ENCODE results near the gene KLF13. TPM values are rescaled to one million over a fixed set of nuclear protein-coding genes. Genes with fewer than 3 reads are reported as not detected.
A peak's percentile ranks its signal among the peaks of the same experiment; 100 is the strongest.

KLF13 gene
- polyA plus RNA-seq, 3 donors: 67.5 to 76.0 (median 74.1) TPM

- DNase-seq (ENCODE audit: extremely low read depth in 1 of 11, low read depth in 9 of 11, low spot score in 4 of 11): no peak
Measured at GRCh38 chr15:31296219-31296645, 30.4 kb upstream of the KLF13 start.

- DNase-seq (ENCODE audit: extremely low read depth in 1 of 11, low read depth in 9 of 11, low spot score in 4 of 11): no peak
Measured at GRCh38 chr15:31296646-31297574, 29.7 kb upstream of the KLF13 start.

DNA sequence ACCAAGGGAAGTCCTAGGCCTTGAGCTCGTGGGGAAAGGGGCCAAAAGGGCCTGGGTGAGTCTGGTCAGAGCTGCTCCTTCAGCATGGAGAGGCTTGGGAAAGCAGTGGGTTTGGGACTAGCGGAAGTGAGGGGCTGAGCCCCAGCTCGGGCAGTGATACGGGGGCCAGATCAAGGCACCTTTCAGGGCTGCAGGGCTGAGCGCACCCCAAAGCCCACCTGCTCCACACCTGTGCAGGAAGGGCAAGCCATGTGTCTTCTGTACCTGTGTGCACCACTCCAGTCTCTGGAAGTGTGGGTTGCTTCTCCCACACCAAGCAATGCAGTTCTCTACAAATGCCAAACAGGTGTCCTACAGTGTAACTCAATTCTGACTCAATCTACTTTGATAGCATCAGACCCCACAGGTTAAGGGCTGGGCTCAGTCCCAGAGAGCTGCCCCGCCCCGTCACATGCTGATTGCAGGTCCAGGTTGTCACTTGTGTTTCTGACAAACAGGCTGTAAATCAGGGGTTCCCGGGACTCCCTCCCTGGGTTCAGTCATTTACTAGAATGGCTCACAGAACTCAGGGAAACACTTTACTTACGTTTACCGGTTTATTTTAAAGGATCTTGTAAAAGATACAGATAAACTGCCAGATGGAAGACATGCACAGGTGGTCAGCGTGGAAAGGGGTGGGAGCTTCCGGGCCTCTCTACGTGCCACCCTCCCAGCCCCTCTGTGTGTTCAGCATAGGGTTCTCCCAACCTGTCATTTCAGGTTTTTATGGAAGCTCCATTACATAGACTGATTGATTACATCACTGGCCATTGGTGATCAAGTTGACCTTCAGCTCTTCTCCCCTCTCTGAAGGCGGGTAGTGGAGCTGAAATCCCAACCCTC lies 28.8 kb upstream of the KLF13 start:
- DNase-seq (ENCODE audit: extremely low read depth in 1 of 11, low read depth in 9 of 11, low spot score in 4 of 11): no peak

DNA sequence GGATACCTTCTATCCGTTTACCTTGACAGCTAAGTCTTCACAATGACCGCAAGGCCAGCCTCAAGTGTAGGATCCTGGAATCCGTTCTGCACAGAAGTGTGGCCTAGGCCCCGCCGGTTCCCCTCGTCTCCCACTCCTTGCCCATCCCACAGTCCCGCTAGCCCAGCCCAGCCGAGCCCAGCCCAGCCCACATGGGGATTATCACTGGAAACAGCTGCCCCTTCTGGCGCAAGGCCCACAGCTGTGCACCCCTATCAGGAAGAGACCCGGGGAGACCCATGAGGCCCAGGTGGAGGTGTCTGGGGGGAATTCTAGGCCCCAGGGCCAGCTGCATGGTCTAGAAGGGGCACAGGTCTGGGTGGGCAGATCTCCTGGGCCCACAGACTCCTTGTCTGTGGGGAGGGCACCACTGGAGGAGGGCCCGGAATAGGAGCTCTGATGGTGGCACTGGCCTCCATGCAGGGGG lies 27.9 kb upstream of the KLF13 start:
- DNase-seq (ENCODE audit: extremely low read depth in 1 of 11, low read depth in 9 of 11, low spot score in 4 of 11): no peak

DNA sequence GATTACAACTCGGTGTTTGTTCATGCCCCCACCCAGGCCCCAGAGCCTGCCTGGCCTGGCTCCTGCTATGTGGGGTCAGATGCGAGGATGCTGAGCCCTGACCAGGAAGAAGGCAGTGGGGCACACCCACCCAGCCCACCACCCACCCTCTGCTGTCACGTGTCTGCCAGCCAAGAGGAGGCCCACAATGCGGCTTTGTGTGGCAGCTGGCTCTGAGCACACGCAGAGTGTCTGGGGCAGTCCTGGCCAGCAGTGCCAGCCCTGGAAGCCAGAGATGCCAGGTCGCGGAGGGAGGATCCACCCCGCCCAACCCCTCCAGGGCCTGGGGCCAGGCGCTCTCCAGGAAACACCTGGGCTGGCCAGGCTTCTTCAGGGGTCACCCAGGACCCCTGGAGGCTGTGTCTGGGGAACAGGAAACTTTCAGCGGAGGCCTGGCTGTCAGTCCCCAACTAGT lies 26.4 kb upstream of the KLF13 start:
- no peak for DNase-seq (ENCODE audit: extremely low read depth in 1 of 11, low read depth in 9 of 11, low spot score in 4 of 11)

DNA sequence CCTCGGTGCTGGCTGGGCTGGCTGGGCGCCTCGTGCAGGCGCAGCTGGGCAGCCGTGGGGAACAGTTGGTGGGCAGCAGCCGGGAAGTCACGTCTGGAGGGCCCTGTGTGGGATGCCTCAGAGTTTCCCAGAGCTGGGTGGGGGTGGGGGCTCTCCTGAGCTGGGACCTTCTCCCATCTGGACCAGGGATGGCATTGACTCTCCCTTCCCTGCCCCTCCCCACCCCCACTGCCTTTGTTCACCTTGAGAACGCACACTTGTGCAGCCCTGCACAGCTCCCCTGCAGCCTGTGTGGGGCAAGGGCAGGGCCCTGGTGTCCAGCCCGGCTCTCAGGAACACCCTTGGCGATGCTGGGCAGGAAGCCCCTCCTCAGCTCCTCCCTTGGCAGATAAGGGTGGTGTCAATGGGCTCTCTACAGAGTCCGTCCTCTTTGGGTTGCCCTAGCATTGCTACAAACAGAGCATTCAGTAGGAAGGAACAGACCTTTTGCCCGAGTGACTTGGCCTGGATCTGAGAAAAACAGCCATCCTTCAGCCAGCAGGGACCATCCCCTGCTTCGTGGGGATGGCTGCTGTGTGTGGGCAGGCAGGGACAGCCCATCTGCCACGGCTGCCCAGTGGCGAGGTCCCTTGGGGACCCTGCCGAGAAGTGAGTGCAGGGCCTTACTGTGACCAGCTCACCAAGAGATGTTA lies 25.5 kb upstream of the KLF13 start:
- DNase-seq (ENCODE audit: extremely low read depth in 1 of 11, low read depth in 9 of 11, low spot score in 4 of 11): no peak

DNA sequence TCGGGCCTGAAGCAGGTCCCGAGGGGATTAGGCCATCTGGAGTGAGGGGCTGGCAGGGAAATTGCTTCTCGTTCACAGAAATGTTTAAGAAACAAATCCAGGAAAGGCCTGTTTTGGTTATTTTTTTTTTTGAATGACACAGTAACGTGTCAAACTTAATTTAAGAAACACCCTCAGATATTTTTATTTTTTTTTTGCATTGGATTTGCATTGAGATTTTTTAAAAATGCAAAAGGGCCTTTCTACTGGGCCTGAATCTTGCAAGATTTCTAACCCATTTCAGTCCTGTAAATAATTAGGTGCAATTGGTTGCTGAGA lies 25.0 kb upstream of the KLF13 start:
- DNase-seq (ENCODE audit: extremely low read depth in 1 of 11, low read depth in 9 of 11, low spot score in 4 of 11): no peak

GRCh38 chr15:31302029-31302657 lies 24.5 kb upstream of the KLF13 start:
- DNase-seq (ENCODE audit: extremely low read depth in 1 of 11, low read depth in 9 of 11, low spot score in 4 of 11): no peak

GRCh38 chr15:31302778-31303725 lies 23.6 kb upstream of the KLF13 start:
- DNase-seq (ENCODE audit: extremely low read depth in 1 of 11, low read depth in 9 of 11, low spot score in 4 of 11): no peak

GRCh38 chr15:31303726-31304648 lies 22.6 kb upstream of the KLF13 start:
- DNase-seq (ENCODE audit: extremely low read depth in 1 of 11, low read depth in 9 of 11, low spot score in 4 of 11): no peak

- peak in 1 of 11 donors; percentile 37 for DNase-seq (ENCODE audit: extremely low read depth in 1 of 11, low read depth in 9 of 11, low spot score in 4 of 11)
Measured at GRCh38 chr15:31304751-31305365, 21.8 kb upstream of the KLF13 start.

DNA sequence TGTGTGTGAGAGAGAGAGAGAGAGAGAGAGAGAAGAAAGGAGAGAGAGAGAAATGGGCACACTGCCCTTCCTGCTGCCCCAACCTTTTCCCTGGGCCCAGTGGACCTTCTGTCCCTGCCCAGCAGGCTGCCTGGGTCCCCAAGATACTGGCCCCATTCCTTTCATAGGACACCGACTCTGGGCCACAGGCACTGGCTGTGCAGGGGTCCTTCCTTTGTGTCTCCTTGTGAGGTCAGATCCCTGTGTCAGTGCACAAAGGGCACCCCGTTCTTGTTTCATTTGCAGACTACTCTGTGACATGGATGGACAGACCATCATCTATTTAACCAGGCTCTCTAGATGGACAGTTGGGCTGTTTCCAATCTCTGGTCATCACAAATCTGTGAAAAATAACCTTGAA lies 21.3 kb upstream of the KLF13 start:
- no peak for DNase-seq (ENCODE audit: extremely low read depth in 1 of 11, low read depth in 9 of 11, low spot score in 4 of 11)

DNA sequence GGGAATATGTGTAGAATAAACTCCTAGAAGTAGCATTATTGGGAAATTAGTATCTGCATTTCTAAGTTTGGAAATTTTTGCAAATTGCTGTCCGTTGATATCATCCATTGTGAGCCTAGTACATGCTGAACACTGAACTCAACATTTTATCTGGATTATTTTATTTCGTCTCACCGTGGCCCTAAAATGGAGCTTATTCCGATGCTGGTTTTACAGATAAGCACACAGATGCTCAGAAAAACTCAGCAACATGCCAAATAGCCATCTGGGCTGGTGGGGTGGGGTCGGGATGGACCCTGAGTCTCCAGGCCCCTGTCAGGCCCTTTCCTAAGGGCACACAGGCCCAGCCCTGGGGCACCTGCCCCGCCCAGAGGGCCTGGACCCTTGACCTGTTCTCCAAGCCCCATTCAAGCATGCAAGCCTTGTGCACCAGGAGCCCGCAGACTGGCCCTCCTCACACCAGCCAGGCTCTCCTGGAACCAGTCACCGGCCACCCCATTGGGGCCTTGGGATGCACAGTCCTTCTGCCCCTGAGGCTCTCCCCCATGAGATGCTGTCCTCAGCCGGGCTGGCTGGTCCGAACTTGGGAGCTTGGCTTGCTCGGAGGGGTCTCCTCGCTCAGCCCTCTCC lies 20.7 kb upstream of the KLF13 start:
- no peak for DNase-seq (ENCODE audit: extremely low read depth in 1 of 11, low read depth in 9 of 11, low spot score in 4 of 11)

GRCh38 chr15:31306426-31307269 lies 20.0 kb upstream of the KLF13 start:
- no peak for DNase-seq (ENCODE audit: extremely low read depth in 1 of 11, low read depth in 9 of 11, low spot score in 4 of 11)

Data from renal cortex interstitium (tissue), 11 donors.